GM18868 (cell line): ENCODE data around the gene TRH.
"Not testable (repeated sequence)": the region's sequence is repeated elsewhere in the genome, so short reads cannot be mapped to it uniquely, and the experiment has no call there.

Experiments used
- ATAC-seq: cut with Tn5 transposase; IDR thresholded peaks from one replicate; pipeline ENCODE4 v1.9.1; 2021; ENCODE audit warnings: mild to moderate bottlenecking, moderate library complexity; ENCODE audit not compliant: unreplicated experiment

TRH gene

GRCh38 chr3:130002666-130003598 lies 28.4 kb downstream of the TRH start:
- not testable (repeated sequence) for ATAC-seq

- ATAC-seq = no peak
These were observed 36.0 kb downstream of the TRH start for GRCh38 chr3:130010556-130010955.

GRCh38 chr3:130012108-130012507 lies 37.6 kb downstream of the TRH start:
- not testable (repeated sequence) for ATAC-seq

GRCh38 chr3:130013246-130013645 lies 38.7 kb downstream of the TRH start:
- ATAC-seq = not testable (repeated sequence)

- no peak for ATAC-seq
These were observed 40.0 kb downstream of the TRH start for GRCh38 chr3:130014526-130014925.

- ATAC-seq = not testable (repeated sequence)
These were observed 43.1 kb downstream of the TRH start for GRCh38 chr3:130017661-130018060.

GRCh38 chr3:130026146-130026829 lies 51.8 kb downstream of the TRH start:
- ATAC-seq = not testable (repeated sequence)

- ATAC-seq = not testable (repeated sequence)
These were observed 52.9 kb downstream of the TRH start for GRCh38 chr3:130027437-130027836.
